PFSK-1 (cell line): ENCODE data around the gene GATA3.

Source experiments
- FOXP2 ChIP-seq: optimal IDR thresholded peaks from 2 replicates; pipeline ENCODE3; 2011; ENCODE audit warnings: borderline replicate concordance, control low read depth, inconsistent platforms; ENCODE audit not compliant: insufficient read depth; ENCODE audit errors: extremely low read length, extremely low read depth
- TF ChIP-seq, protein P1 (sequence below), 2 experiments: IDR thresholded peaks; 2 replicates each; pipeline versions ENCODE4 v1.6.1 to v1.8.0; 2011 to 2012; ENCODE audit warnings: low read depth in 2 of 2, low read length in 2 of 2, control low read depth in 1 of 2, inconsistent platforms in 1 of 2, mild to moderate bottlenecking in 1 of 2, moderate library complexity in 1 of 2; ENCODE audit not compliant: insufficient read depth in 1 of 2

DNA sequence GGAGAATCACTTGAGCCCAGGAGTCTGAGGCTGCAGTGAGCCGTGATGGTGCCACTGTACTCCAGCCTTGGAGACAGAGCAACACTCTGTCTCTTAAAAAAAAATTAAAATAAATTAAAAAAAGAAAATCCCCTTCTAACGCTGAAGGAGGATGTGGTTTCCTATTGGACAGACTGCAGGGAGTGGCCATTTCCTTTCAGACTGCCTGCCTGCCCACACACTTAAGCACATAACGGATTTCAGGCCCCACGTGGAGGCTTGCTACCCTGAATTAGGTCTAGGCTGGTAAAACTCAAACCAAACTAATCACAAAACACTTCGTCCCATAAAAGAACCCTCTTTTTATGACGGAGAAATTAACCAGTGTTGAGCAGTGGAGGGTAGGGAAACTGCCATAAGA, 34.0 kb downstream of the GATA3 start:
- TF ChIP-seq, protein P1, sequence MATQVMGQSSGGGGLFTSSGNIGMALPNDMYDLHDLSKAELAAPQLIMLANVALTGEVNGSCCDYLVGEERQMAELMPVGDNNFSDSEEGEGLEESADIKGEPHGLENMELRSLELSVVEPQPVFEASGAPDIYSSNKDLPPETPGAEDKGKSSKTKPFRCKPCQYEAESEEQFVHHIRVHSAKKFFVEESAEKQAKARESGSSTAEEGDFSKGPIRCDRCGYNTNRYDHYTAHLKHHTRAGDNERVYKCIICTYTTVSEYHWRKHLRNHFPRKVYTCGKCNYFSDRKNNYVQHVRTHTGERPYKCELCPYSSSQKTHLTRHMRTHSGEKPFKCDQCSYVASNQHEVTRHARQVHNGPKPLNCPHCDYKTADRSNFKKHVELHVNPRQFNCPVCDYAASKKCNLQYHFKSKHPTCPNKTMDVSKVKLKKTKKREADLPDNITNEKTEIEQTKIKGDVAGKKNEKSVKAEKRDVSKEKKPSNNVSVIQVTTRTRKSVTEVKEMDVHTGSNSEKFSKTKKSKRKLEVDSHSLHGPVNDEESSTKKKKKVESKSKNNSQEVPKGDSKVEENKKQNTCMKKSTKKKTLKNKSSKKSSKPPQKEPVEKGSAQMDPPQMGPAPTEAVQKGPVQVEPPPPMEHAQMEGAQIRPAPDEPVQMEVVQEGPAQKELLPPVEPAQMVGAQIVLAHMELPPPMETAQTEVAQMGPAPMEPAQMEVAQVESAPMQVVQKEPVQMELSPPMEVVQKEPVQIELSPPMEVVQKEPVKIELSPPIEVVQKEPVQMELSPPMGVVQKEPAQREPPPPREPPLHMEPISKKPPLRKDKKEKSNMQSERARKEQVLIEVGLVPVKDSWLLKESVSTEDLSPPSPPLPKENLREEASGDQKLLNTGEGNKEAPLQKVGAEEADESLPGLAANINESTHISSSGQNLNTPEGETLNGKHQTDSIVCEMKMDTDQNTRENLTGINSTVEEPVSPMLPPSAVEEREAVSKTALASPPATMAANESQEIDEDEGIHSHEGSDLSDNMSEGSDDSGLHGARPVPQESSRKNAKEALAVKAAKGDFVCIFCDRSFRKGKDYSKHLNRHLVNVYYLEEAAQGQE (IDR thresholded peaks at IDR 0.05; ENCODE audit: insufficient read depth in 1 of 2, low read depth in 2 of 2, low read length in 2 of 2), result no peak
- no peak for TF ChIP-seq FOXP2
